Testis (tissue), 2 donors: ENCODE measurements around the gene EDC4.

ENCODE experiments used
- POLR2A ChIP-seq: fragments of 450-650 bp; IDR thresholded peaks from one replicate; pipeline ENCODE4 v1.6.1; 2017; ENCODE audit warnings: antibody characterized with exemption, mild to moderate bottlenecking, moderate library complexity
- TF ChIP-seq, protein P1 (sequence below), 3 experiments: fragments of 450-650 bp in 2 of 3; fragments of 200-600 bp in 1 of 3; sonication (generic) in 1 of 3; IDR thresholded peaks; one replicate each; pipeline ENCODE4 v1.5.1; 2016 to 2019; ENCODE audit warnings: antibody characterized with exemption in 3 of 3, mild to moderate bottlenecking in 2 of 3, moderate library complexity in 1 of 3

GRCh38 chr16:67874372-67874771, 1.5 kb downstream of the EDC4 start:
- no peak for TF ChIP-seq POLR2A
- TF ChIP-seq, protein P1, sequence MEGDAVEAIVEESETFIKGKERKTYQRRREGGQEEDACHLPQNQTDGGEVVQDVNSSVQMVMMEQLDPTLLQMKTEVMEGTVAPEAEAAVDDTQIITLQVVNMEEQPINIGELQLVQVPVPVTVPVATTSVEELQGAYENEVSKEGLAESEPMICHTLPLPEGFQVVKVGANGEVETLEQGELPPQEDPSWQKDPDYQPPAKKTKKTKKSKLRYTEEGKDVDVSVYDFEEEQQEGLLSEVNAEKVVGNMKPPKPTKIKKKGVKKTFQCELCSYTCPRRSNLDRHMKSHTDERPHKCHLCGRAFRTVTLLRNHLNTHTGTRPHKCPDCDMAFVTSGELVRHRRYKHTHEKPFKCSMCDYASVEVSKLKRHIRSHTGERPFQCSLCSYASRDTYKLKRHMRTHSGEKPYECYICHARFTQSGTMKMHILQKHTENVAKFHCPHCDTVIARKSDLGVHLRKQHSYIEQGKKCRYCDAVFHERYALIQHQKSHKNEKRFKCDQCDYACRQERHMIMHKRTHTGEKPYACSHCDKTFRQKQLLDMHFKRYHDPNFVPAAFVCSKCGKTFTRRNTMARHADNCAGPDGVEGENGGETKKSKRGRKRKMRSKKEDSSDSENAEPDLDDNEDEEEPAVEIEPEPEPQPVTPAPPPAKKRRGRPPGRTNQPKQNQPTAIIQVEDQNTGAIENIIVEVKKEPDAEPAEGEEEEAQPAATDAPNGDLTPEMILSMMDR (IDR thresholded peaks at IDR 0.05), result no peak
